Measurements from ENCODE around the gene HSD17B11. TPM values are rescaled to one million over a fixed set of nuclear protein-coding genes. Genes with fewer than 3 reads are reported as not detected.

Gene HSD17B11
- total and polyA plus RNA-seq, 2 donors from 2014 or later: 39.5 to 48.1 TPM

DNA sequence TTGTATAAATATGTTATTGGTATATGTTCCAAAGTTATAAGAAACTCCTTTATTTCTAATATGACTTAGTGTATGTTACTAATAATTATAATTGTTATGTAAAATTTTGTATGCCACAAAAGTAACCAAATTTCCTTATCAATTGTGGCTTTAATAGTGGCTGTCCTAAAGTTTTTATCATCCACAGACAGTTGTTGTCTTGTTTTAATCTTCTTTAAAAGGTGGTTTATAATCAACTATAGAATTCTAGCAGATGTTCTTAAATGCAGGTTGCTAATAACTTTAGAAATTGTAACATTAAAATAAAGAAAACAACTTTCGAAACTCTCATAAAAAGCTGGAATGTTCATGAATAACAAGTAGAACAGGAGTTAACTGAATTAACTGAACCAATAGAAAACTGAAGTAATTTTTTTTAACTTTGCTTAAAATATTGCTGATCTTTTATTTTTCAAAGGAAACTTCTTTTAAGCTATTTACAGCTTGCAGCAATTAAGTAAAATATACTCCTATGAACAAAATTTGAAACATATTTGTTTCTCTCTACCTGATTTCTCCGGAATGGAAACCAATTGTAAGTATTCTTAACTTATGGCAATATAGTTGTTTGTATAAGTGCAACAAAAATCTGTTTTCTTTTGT is 24.3 kb downstream of the HSD17B11 start:
- Histone ChIP-seq H3K4me1 (ENCODE audit: control insufficient read depth in 2 of 3, insufficient read depth in 2 of 3, low read depth in 1 of 3, low read length in 3 of 3) (no peaks in the 10 kb centered on the region), H3K27ac (ENCODE audit: low read depth in 2 of 2, low read length in 2 of 2) (no peak overlapping the region), H3K27me3 (ENCODE audit: control insufficient read depth, insufficient read depth, low read length) (no peaks in the 10 kb centered on the region), H3K9me3 (ENCODE audit: control insufficient read depth in 2 of 3, insufficient read depth in 1 of 3, low read length in 3 of 3) (no peaks in the 10 kb centered on the region), H3K4me3 (ENCODE audit: low read length in 3 of 3) (no peak overlapping the region), H3K9ac (ENCODE audit: low read length in 3 of 3) (no peak overlapping the region), H3K36me3 (ENCODE audit: control insufficient read depth in 2 of 3, insufficient read depth in 3 of 3, low read length in 3 of 3) (peaks cover 0 to 9% (median 5%) of the 10 kb centered on the region in 3 donors)
- DNase-seq (no peak), FAIRE-seq (no peak)
- TF ChIP-seq, protein P1, sequence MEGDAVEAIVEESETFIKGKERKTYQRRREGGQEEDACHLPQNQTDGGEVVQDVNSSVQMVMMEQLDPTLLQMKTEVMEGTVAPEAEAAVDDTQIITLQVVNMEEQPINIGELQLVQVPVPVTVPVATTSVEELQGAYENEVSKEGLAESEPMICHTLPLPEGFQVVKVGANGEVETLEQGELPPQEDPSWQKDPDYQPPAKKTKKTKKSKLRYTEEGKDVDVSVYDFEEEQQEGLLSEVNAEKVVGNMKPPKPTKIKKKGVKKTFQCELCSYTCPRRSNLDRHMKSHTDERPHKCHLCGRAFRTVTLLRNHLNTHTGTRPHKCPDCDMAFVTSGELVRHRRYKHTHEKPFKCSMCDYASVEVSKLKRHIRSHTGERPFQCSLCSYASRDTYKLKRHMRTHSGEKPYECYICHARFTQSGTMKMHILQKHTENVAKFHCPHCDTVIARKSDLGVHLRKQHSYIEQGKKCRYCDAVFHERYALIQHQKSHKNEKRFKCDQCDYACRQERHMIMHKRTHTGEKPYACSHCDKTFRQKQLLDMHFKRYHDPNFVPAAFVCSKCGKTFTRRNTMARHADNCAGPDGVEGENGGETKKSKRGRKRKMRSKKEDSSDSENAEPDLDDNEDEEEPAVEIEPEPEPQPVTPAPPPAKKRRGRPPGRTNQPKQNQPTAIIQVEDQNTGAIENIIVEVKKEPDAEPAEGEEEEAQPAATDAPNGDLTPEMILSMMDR (IDR thresholded peaks at IDR 0.05; ENCODE audit: borderline replicate concordance, extremely low read depth, insufficient read depth): no peak
- intact Hi-C loops (cut with DNase I): no loop called here

DNA sequence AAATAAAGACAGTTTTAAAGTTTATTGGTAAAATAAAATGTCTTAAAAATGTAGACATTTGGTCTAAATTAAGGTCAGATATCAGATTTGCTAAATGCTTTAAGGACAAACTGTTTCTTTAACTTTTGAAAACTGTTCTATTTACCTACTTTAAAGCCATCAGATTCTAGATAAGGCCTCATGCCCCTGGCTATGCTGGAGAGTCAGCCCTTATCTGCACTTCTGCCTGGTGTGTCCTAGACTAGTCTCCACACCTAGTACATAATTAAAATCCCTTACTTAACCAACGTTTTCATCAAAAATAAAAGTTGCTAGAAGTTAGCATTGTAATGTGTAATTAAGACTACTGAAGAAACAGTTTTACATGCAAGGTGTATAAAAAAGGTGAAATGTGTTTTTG is 25.6 kb downstream of the HSD17B11 start:
- no peaks in the 10 kb centered on the region for H3K4me1 ChIP-seq (ENCODE audit: control insufficient read depth in 2 of 3, insufficient read depth in 2 of 3, low read depth in 1 of 3, low read length in 3 of 3)
- H3K9me3 ChIP-seq (ENCODE audit: control insufficient read depth in 2 of 3, insufficient read depth in 1 of 3, low read length in 3 of 3): no peaks in the 10 kb centered on the region
- FAIRE-seq (no peak), DNase-seq (no peak)
- no peak overlapping the region for H3K9ac ChIP-seq (ENCODE audit: low read length in 3 of 3)
- no peak overlapping the region for H3K4me3 ChIP-seq (ENCODE audit: low read length in 3 of 3)
- intact Hi-C loops (cut with DNase I): no loop called here
- H3K27ac ChIP-seq (ENCODE audit: low read depth in 2 of 2, low read length in 2 of 2): no peak overlapping the region
- H3K27me3 ChIP-seq (ENCODE audit: control insufficient read depth, insufficient read depth, low read length): no peaks in the 10 kb centered on the region
- TF ChIP-seq, protein P1 (IDR thresholded peaks at IDR 0.05; ENCODE audit: borderline replicate concordance, extremely low read depth, insufficient read depth): no peak
- H3K36me3 ChIP-seq (ENCODE audit: control insufficient read depth in 2 of 3, insufficient read depth in 3 of 3, low read length in 3 of 3): peaks cover 0 to 5% (median 2%) of the 10 kb centered on the region in 3 donors

DNA sequence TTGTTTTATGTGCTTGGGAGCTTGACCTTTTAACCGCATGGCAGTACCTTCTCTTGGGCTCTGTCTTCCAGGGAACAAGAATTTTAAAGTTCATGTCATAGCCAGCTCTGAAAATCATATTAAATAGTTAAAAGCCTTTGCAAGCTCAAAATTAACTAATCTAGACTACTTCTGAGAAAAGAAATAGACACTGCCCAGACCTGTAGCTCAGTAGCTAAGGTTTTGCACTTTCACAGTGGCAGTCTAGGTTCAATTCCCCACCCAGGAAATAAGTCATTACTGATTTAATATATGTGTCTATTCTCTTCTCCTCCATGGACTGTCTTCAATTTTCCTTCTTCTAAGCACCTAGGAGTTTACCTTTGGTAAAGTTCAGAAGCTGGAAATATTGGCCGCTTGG is 27.4 kb downstream of the HSD17B11 start:
- Histone ChIP-seq H3K4me1 (ENCODE audit: control insufficient read depth in 2 of 3, insufficient read depth in 2 of 3, low read depth in 1 of 3, low read length in 3 of 3) (no peaks in the 10 kb centered on the region), H3K36me3 (ENCODE audit: control insufficient read depth in 2 of 3, insufficient read depth in 3 of 3, low read length in 3 of 3) (peaks cover 0 to 5% (median 2%) of the 10 kb centered on the region in 3 donors), H3K27ac (ENCODE audit: low read depth in 2 of 2, low read length in 2 of 2) (no peak overlapping the region), H3K27me3 (ENCODE audit: control insufficient read depth, insufficient read depth, low read length) (no peaks in the 10 kb centered on the region), H3K9ac (ENCODE audit: low read length in 3 of 3) (no peak overlapping the region), H3K9me3 (ENCODE audit: control insufficient read depth in 2 of 3, insufficient read depth in 1 of 3, low read length in 3 of 3) (no peaks in the 10 kb centered on the region), H3K4me3 (ENCODE audit: low read length in 3 of 3) (no peak overlapping the region)
- intact Hi-C loops (cut with DNase I): no loop called here
- no peak for FAIRE-seq
- TF ChIP-seq, protein P1 (IDR thresholded peaks at IDR 0.05; ENCODE audit: borderline replicate concordance, extremely low read depth, insufficient read depth): no peak
- DNase-seq: peak in 1 of 5 donors; percentile 2

Measured in kidney (tissue), 14 donors.